ENCODE measurements around the gene LTBP1.
"Not testable (repeated sequence)": the region's sequence is repeated elsewhere in the genome, so short reads cannot be mapped to it uniquely, and the experiment has no call there.

The LTBP1 gene

GRCh38 chr2:33377048-33377447, 430.3 kb downstream of the LTBP1 start:
- H3K36me3 Mint-ChIP-seq (ENCODE audit: insufficient read depth) = no peaks in the 10 kb centered on the region
- H3K27me3 Mint-ChIP-seq = peaks cover 2% of the 10 kb centered on the region
- H3K4me1 Mint-ChIP-seq = no peaks in the 10 kb centered on the region
- H3K27ac Mint-ChIP-seq (ENCODE audit: low read depth) = no peak overlapping the region
- ATAC-seq (replicated peaks; ENCODE audit: extremely low read depth, poor library complexity, severe bottlenecking) (no peak), DNase-seq (ENCODE audit: low spot score in 2 of 2) (no peak)
- H3K4me3 Mint-ChIP-seq = no peak overlapping the region
- no peaks in the 10 kb centered on the region for H3K9me3 Mint-ChIP-seq

- H3K4me3 Mint-ChIP-seq = no peak overlapping the region
- no peak overlapping the region for H3K27ac Mint-ChIP-seq (ENCODE audit: low read depth)
- H3K27me3 Mint-ChIP-seq = peaks cover 19% of the 10 kb centered on the region
- H3K36me3 Mint-ChIP-seq (ENCODE audit: insufficient read depth) = no peaks in the 10 kb centered on the region
- ATAC-seq (replicated peaks; ENCODE audit: extremely low read depth, poor library complexity, severe bottlenecking) (no peak), DNase-seq (ENCODE audit: low spot score in 2 of 2) (no peak)
- H3K4me1 Mint-ChIP-seq = no peaks in the 10 kb centered on the region
- H3K9me3 Mint-ChIP-seq = no peaks in the 10 kb centered on the region
Measured at GRCh38 chr2:33378556-33379210, 431.9 kb downstream of the LTBP1 start.

GRCh38 chr2:33380001-33380609, 433.4 kb downstream of the LTBP1 start:
- DNase-seq (ENCODE audit: low spot score in 2 of 2) = no peak
- peaks cover 33% of the 10 kb centered on the region for H3K27me3 Mint-ChIP-seq
- ATAC-seq (replicated peaks; ENCODE audit: extremely low read depth, poor library complexity, severe bottlenecking) = no peak
- H3K4me1 Mint-ChIP-seq = no peaks in the 10 kb centered on the region
- no peak overlapping the region for H3K27ac Mint-ChIP-seq (ENCODE audit: low read depth)
- H3K36me3 Mint-ChIP-seq (ENCODE audit: insufficient read depth) = no peaks in the 10 kb centered on the region
- no peak overlapping the region for H3K4me3 Mint-ChIP-seq
- no peaks in the 10 kb centered on the region for H3K9me3 Mint-ChIP-seq

- no peaks in the 10 kb centered on the region for H3K36me3 Mint-ChIP-seq (ENCODE audit: insufficient read depth)
- ATAC-seq (replicated peaks; ENCODE audit: extremely low read depth, poor library complexity, severe bottlenecking) (no peak), DNase-seq (ENCODE audit: low spot score in 2 of 2) (no peak)
- no peak overlapping the region for H3K4me3 Mint-ChIP-seq
- H3K27me3 Mint-ChIP-seq = peaks cover 33% of the 10 kb centered on the region
- no peak overlapping the region for H3K27ac Mint-ChIP-seq (ENCODE audit: low read depth)
- H3K4me1 Mint-ChIP-seq = no peaks in the 10 kb centered on the region
- no peaks in the 10 kb centered on the region for H3K9me3 Mint-ChIP-seq
Measured at GRCh38 chr2:33380719-33381118, 434.0 kb downstream of the LTBP1 start.

GRCh38 chr2:33381301-33381858, 434.6 kb downstream of the LTBP1 start:
- H3K9me3 Mint-ChIP-seq = no peaks in the 10 kb centered on the region
- no peak overlapping the region for H3K27ac Mint-ChIP-seq (ENCODE audit: low read depth)
- H3K4me3 Mint-ChIP-seq = no peak overlapping the region
- no peaks in the 10 kb centered on the region for H3K36me3 Mint-ChIP-seq (ENCODE audit: insufficient read depth)
- H3K4me1 Mint-ChIP-seq = no peaks in the 10 kb centered on the region
- DNase-seq (ENCODE audit: low spot score in 2 of 2) = no peak
- no peak for ATAC-seq (replicated peaks; ENCODE audit: extremely low read depth, poor library complexity, severe bottlenecking)
- H3K27me3 Mint-ChIP-seq = peaks cover 33% of the 10 kb centered on the region

GRCh38 chr2:33383855-33384598, 437.3 kb downstream of the LTBP1 start:
- DNase-seq (ENCODE audit: low spot score in 2 of 2) = no peak
- H3K27me3 Mint-ChIP-seq = peaks cover 44% of the 10 kb centered on the region
- ATAC-seq (replicated peaks; ENCODE audit: extremely low read depth, poor library complexity, severe bottlenecking) = no peak

GRCh38 chr2:33384599-33384961, 437.8 kb downstream of the LTBP1 start:
- ATAC-seq (replicated peaks; ENCODE audit: extremely low read depth, poor library complexity, severe bottlenecking) = no peak
- H3K4me1 Mint-ChIP-seq = no peaks in the 10 kb centered on the region
- H3K27me3 Mint-ChIP-seq = peaks cover 44% of the 10 kb centered on the region
- H3K4me3 Mint-ChIP-seq = no peak overlapping the region
- no peaks in the 10 kb centered on the region for H3K36me3 Mint-ChIP-seq (ENCODE audit: insufficient read depth)
- no peaks in the 10 kb centered on the region for H3K9me3 Mint-ChIP-seq
- no peak overlapping the region for H3K27ac Mint-ChIP-seq (ENCODE audit: low read depth)
- no peak for DNase-seq (ENCODE audit: low spot score in 2 of 2)

More at GRCh38 chr2:33383855-33384598, 437.3 kb downstream of the LTBP1 start:
- Mint-ChIP-seq H3K9me3 (no peaks in the 10 kb centered on the region), H3K27ac (ENCODE audit: low read depth) (no peak overlapping the region), H3K4me3 (no peak overlapping the region), H3K36me3 (ENCODE audit: insufficient read depth) (no peaks in the 10 kb centered on the region), H3K4me1 (no peaks in the 10 kb centered on the region)

GRCh38 chr2:33388996-33389395, 442.2 kb downstream of the LTBP1 start:
- H3K27me3 Mint-ChIP-seq = peaks cover 23% of the 10 kb centered on the region
- no peak for DNase-seq (ENCODE audit: low spot score in 2 of 2)
- no peak overlapping the region for H3K4me3 Mint-ChIP-seq
- no peak for ATAC-seq (replicated peaks; ENCODE audit: extremely low read depth, poor library complexity, severe bottlenecking)
- H3K9me3 Mint-ChIP-seq = no peaks in the 10 kb centered on the region
- no peaks in the 10 kb centered on the region for H3K4me1 Mint-ChIP-seq
- no peaks in the 10 kb centered on the region for H3K36me3 Mint-ChIP-seq (ENCODE audit: insufficient read depth)
- H3K27ac Mint-ChIP-seq (ENCODE audit: low read depth) = no peak overlapping the region

- not testable (repeated sequence) for H3K9me3 Mint-ChIP-seq; H3K4me1 Mint-ChIP-seq; ATAC-seq (replicated peaks; ENCODE audit: extremely low read depth, poor library complexity, severe bottlenecking); H3K36me3 Mint-ChIP-seq (ENCODE audit: insufficient read depth); H3K27ac Mint-ChIP-seq (ENCODE audit: low read depth); DNase-seq (ENCODE audit: low spot score in 2 of 2); H3K4me3 Mint-ChIP-seq
- H3K27me3 Mint-ChIP-seq = peaks cover 16% of the 10 kb centered on the region
Measured at GRCh38 chr2:33389695-33390094, 442.9 kb downstream of the LTBP1 start.

- Mint-ChIP-seq H3K4me3 (no peak overlapping the region), H3K36me3 (ENCODE audit: insufficient read depth) (no peaks in the 10 kb centered on the region), H3K9me3 (no peaks in the 10 kb centered on the region), H3K4me1 (no peaks in the 10 kb centered on the region), H3K27ac (ENCODE audit: low read depth) (no peak overlapping the region), H3K27me3 (peaks cover 12% of the 10 kb centered on the region)
- no peak for ATAC-seq (replicated peaks; ENCODE audit: extremely low read depth, poor library complexity, severe bottlenecking)
- DNase-seq (ENCODE audit: low spot score in 2 of 2) = no peak
Measured at GRCh38 chr2:33391529-33392255, 444.9 kb downstream of the LTBP1 start.

- no peak overlapping the region for H3K4me3 Mint-ChIP-seq
Measured at GRCh38 chr2:33392366-33392765, 445.6 kb downstream of the LTBP1 start.

GRCh38 chr2:33395034-33395433, 448.3 kb downstream of the LTBP1 start:
- H3K27ac Mint-ChIP-seq (ENCODE audit: low read depth) = no peak overlapping the region
- H3K27me3 Mint-ChIP-seq = no peaks in the 10 kb centered on the region
- peaks cover 2% of the 10 kb centered on the region for H3K36me3 Mint-ChIP-seq (ENCODE audit: insufficient read depth)
- H3K9me3 Mint-ChIP-seq = no peaks in the 10 kb centered on the region
- DNase-seq (ENCODE audit: low spot score in 2 of 2) = no peak
- no peaks in the 10 kb centered on the region for H3K4me1 Mint-ChIP-seq
- no peak overlapping the region for H3K4me3 Mint-ChIP-seq
- no peak for ATAC-seq (replicated peaks; ENCODE audit: extremely low read depth, poor library complexity, severe bottlenecking)

More at GRCh38 chr2:33392366-33392765, 445.6 kb downstream of the LTBP1 start:
- H3K27me3 Mint-ChIP-seq = peaks cover 12% of the 10 kb centered on the region
- no peaks in the 10 kb centered on the region for H3K9me3 Mint-ChIP-seq
- DNase-seq (ENCODE audit: low spot score in 2 of 2) (no peak), ATAC-seq (replicated peaks; ENCODE audit: extremely low read depth, poor library complexity, severe bottlenecking) (no peak)
- no peaks in the 10 kb centered on the region for H3K4me1 Mint-ChIP-seq
- H3K36me3 Mint-ChIP-seq (ENCODE audit: insufficient read depth) = peaks cover 2% of the 10 kb centered on the region
- no peak overlapping the region for H3K27ac Mint-ChIP-seq (ENCODE audit: low read depth)

Measured in central memory CD8-positive, alpha-beta T cell (primary cell).